Measurements from ENCODE around the gene NFIA.

DNA sequence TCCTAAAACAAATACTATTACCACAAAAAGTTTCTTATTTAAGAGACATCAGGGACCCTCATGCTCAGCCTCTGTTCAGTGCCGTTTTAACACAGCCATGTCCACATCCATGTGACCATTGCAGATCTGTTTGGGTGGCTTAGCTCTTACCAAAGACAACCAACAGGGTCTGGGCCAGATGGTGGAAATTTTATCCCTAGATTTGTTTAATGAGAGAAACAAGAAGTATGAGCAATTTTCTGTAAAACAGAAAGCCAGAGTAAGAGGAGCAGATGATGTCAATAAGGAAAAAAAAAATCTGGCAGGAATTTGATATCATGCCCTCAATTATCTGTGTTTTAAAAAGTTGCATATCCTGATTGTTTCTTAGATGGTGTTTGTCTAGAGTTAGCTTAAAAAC lies 342.7 kb downstream of the NFIA start:
- no peak for TF ChIP-seq SRSF4 (IDR thresholded peaks at IDR 0.05; ENCODE audit: low read depth, low read length, poor library complexity, severe bottlenecking)
- TF ChIP-seq, protein P1, sequence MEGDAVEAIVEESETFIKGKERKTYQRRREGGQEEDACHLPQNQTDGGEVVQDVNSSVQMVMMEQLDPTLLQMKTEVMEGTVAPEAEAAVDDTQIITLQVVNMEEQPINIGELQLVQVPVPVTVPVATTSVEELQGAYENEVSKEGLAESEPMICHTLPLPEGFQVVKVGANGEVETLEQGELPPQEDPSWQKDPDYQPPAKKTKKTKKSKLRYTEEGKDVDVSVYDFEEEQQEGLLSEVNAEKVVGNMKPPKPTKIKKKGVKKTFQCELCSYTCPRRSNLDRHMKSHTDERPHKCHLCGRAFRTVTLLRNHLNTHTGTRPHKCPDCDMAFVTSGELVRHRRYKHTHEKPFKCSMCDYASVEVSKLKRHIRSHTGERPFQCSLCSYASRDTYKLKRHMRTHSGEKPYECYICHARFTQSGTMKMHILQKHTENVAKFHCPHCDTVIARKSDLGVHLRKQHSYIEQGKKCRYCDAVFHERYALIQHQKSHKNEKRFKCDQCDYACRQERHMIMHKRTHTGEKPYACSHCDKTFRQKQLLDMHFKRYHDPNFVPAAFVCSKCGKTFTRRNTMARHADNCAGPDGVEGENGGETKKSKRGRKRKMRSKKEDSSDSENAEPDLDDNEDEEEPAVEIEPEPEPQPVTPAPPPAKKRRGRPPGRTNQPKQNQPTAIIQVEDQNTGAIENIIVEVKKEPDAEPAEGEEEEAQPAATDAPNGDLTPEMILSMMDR (CRISPR knock-in tag; IDR thresholded peaks at IDR 0.05) = no peak
- no peak for TF ChIP-seq ESRRA (CRISPR knock-in tag; IDR thresholded peaks at IDR 0.05; ENCODE audit: low read depth)
- no peak for TF ChIP-seq TFE3 (CRISPR knock-in tag; IDR thresholded peaks at IDR 0.05)
- TF ChIP-seq ONECUT2 (CRISPR knock-in tag; IDR thresholded peaks at IDR 0.05) = no peak
